Measurements from ENCODE around the gene TRIM46. TPM values are rescaled to one million over a fixed set of nuclear protein-coding genes. Genes with fewer than 3 reads are reported as not detected.

Gene TRIM46
- total and polyA plus RNA-seq, 9 of the 15 experiments (the other 6 are each of a cell fraction or from before 2014, with no cell fraction given): 0.05 to 0.60 (median 0.16) TPM; not detected in 3

- H3K36me3 ChIP-seq (ENCODE audit: control insufficient read depth, insufficient read depth, low read length): peaks cover 37% of the 10 kb centered on the region; the same call in 2 of the 3 replicates
- intact Hi-C loops (cut with micrococcal nuclease) (no loop called here), in situ Hi-C loops (cut with MboI) (no loop called here)
- no peaks in the 10 kb centered on the region for H3K9me3 ChIP-seq (replicated peaks; ENCODE audit: control insufficient read depth, insufficient read depth, low read depth, low read length)
- no peak overlapping the region for H2AFZ ChIP-seq (ENCODE audit: low read depth, low read length)
- peaks cover 12% of the 10 kb centered on the region for H3K79me2 ChIP-seq (ENCODE audit: control insufficient read depth, insufficient read depth, low read length)
- ChIA-PET POLR2A (interaction anchor here (0.6 kb wide), 1 partner anchor 738 kb away, joined by 3 read pairs; no protein-coding TSS in a partner anchor), CTCF (ENCODE audit: low intra/inter-chr PET ratio) (no interaction called here)
- no peak for DNase-seq (ENCODE audit: extremely low read depth in 1 of 4, low spot score in 3 of 4)
- H3K9me1 ChIP-seq (ENCODE audit: control insufficient read depth, insufficient read depth, low read length): no peaks in the 10 kb centered on the region
- H3K4me1 ChIP-seq (replicated peaks in 1 of 2; ENCODE audit: control insufficient read depth in 2 of 2, insufficient read depth in 2 of 2, low read length in 2 of 2): peaks cover 8 to 27% of the 10 kb centered on the region in 2 experiments; a peak in 4 of 5 replicates
- H3K9ac ChIP-seq (ENCODE audit: insufficient read depth in 1 of 2, low read depth in 2 of 2, low read length in 2 of 2): no peak overlapping the region
- no TSS peak for BruUV-seq (replicated peaks)
- no peak for FAIRE-seq
- H4K20me1 ChIP-seq (replicated peaks; ENCODE audit: control insufficient read depth, insufficient read depth, low read length): no peaks in the 10 kb centered on the region
- H3K4me2 ChIP-seq (ENCODE audit: insufficient read depth, low read length): no peak overlapping the region
- H3K27me3 ChIP-seq (ENCODE audit: control insufficient read depth in 2 of 2, insufficient read depth in 2 of 2, low read length in 2 of 2): no peaks in the 10 kb centered on the region
- H3K27ac ChIP-seq (ENCODE audit: extremely low read depth, low read depth, low read length): no peak overlapping the region
- H3K4me3 ChIP-seq: no peak overlapping the region
- no peak for ATAC-seq
- WGBS (ENCODE audit: insufficient coverage, low coverage, missing lambda C conversion rate): 56% methylated on average over 4 of the region's 4 CpGs
- no peak for TF ChIP-seq ZNF586 (CRISPR knock-in tag; conservative IDR thresholded peaks at IDR 0.05)
- no peak for TF ChIP-seq ZC3H11A (IDR thresholded peaks at IDR 0.05; ENCODE audit: low read depth, low read length)
- TF ChIP-seq, protein P1, sequence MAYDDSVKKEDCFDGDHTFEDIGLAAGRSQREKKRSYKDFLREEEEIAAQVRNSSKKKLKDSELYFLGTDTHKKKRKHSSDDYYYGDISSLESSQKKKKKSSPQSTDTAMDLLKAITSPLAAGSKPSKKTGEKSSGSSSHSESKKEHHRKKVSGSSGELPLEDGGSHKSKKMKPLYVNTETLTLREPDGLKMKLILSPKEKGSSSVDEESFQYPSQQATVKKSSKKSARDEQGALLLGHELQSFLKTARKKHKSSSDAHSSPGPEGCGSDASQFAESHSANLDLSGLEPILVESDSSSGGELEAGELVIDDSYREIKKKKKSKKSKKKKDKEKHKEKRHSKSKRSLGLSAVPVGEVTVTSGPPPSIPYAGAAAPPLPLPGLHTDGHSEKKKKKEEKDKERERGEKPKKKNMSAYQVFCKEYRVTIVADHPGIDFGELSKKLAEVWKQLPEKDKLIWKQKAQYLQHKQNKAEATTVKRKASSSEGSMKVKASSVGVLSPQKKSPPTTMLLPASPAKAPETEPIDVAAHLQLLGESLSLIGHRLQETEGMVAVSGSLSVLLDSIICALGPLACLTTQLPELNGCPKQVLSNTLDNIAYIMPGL (CRISPR knock-in tag; IDR thresholded peaks at IDR 0.05): no peak
- no peak for TF ChIP-seq SNAPC5 (CRISPR knock-in tag; IDR thresholded peaks at IDR 0.05)
- TF ChIP-seq CBX3 (IDR thresholded peaks at IDR 0.05; ENCODE audit: borderline replicate concordance in 1 of 2, low read length in 2 of 2): no peak
- TF ChIP-seq CUX1 (CRISPR knock-in tag; IDR thresholded peaks at IDR 0.05): no peak
- no peak for TF ChIP-seq SIN3A (IDR thresholded peaks at IDR 0.05; ENCODE audit: borderline replicate concordance in 2 of 2, control insufficient read depth in 1 of 2, low read depth in 2 of 2, low read length in 2 of 2)
- no peak for TF ChIP-seq SPI1 (IDR thresholded peaks at IDR 0.05; ENCODE audit: borderline replicate concordance, low read depth, low read length)
- no peak for TF ChIP-seq ZNF239 (CRISPR knock-in tag; IDR thresholded peaks at IDR 0.05)
- TF ChIP-seq SREBF2 (CRISPR knock-in tag; IDR thresholded peaks at IDR 0.05): no peak
- no peak for TF ChIP-seq KAT2B (IDR thresholded peaks at IDR 0.05; ENCODE audit: low read depth, low read length)
- TF ChIP-seq TAF7 (tag; IDR thresholded peaks at IDR 0.05): no peak
- TF ChIP-seq HNRNPH1 (optimal IDR thresholded peaks at IDR 0.05; ENCODE audit: low read depth, low read length): no peak
- no peak for TF ChIP-seq SMARCE1 (IDR thresholded peaks at IDR 0.05)
- TF ChIP-seq ARID1B (IDR thresholded peaks at IDR 0.05): no peak
- TF ChIP-seq U2AF1 (optimal IDR thresholded peaks at IDR 0.05; ENCODE audit: low read depth, low read length): no peak
Observed at GRCh38 chr1:155199792-155200191, 26.1 kb downstream of the TRIM46 start.
